Stimulated activated naive CD4-positive, alpha-beta T cell (primary cell): Measurements from ENCODE around the gene DGKE.
A peak's percentile ranks its signal among the peaks of the same experiment; 100 is the strongest.

ENCODE experiments used
- DNase-seq, 6 experiments: peaks; one replicate each; lab custom pipeline; 2025; lab: John Stamatoyannopoulos, UW

Gene DGKE

GRCh38 chr17:56890906-56891674 is 57.1 kb downstream of the DGKE start:
- no peak for DNase-seq

DNA sequence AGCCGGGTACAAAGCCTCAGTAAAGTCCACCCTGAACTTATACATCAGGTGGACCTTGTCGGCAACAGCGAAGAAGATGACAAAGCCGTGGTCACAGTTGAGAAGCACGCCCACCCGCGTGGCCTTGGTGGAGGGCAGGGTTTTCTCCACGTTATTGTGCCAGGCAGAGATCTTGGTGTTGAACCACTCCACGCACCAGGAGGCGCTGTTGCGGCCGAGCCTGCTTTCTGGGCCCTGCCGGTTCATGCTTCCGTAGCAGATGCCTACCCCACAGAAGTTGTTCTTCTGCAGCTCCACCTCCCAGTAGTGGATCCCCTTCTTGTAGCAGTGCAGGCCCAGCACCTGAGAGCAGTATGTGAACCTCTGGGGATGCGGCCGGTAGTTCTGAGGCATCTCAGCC is 57.8 kb downstream of the DGKE start:
- peak; percentile 21 to 56 (median 36) for DNase-seq

- DNase-seq, result no peak
Observed at GRCh38 chr17:56892333-56892732, 58.4 kb downstream of the DGKE start.

DNA sequence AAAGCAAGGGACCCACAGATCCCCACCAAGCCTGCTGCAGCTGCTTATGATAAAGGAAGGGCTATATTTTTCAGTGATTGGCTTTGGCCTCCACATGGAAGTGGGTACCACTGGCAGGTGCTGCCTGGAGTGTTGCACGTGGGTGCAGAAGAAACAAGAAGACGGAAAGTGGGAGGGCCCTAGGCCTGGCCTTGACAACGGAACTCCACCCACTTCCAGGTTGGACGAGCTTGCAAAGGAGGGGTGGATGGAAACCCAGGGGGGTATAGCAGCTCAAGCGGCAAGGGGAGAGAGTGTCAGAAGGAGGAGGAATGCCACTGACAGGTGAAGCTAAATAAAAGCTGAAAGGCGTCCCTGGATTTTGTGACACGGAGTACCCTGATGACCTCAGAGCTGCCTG is 59.6 kb downstream of the DGKE start:
- no peak for DNase-seq

GRCh38 chr17:56894859-56895455 is 61.0 kb downstream of the DGKE start:
- no peak for DNase-seq

DNA sequence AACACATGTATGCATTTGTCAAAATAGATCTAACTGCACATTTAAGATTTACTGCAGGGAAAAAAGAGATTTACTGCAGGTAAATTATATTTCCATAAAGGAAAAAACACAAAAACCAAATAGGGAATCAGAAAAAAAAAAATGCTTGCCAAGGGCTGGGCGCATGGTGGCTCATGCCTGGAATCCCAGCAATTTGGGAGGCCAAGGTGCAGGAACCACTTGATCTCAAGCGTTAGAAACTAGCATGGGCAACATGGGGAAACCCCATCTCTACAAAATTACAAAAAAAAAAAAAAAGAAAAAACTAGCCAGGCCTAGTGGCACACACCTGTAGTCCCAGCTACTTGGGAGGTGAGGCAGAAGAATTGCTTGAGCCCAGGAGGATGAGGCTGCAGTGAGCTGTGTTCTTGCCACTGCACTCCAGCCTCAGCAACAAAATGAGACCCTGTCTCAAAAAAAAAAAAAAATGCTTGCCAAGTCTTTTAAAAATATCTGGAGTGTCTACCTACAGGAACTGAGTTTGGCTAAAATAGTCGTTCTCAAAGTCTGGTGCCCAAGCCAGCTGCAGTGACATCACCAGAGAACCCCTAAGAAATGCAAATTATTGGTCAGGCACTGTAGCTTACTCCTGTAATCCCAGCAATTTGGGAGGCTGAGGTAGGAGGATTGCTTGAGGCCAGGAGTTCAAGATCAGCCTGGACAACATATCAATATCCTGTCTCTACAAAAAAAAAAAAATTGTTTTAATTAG is 62.4 kb downstream of the DGKE start:
- DNase-seq, result no peak

DNA sequence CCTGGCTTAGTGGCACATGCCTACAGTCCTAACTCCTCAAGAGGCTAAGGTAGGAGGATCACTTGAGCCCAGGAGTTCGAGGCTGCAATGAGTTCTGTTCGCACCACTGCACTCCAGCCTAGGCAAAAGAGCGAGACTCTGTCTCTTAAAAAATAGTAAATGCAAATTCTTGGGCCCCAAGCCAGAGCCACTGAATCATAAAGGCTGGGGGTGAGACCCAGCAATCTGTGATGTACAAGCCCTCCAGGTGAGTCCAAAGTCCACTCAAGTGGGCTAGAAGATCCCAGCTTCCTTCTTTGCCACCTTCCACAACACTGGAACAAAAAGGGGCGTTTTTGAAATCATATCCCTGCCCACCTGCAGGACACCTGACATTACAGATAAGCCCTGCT is 63.0 kb downstream of the DGKE start:
- DNase-seq, result no peak

DNA sequence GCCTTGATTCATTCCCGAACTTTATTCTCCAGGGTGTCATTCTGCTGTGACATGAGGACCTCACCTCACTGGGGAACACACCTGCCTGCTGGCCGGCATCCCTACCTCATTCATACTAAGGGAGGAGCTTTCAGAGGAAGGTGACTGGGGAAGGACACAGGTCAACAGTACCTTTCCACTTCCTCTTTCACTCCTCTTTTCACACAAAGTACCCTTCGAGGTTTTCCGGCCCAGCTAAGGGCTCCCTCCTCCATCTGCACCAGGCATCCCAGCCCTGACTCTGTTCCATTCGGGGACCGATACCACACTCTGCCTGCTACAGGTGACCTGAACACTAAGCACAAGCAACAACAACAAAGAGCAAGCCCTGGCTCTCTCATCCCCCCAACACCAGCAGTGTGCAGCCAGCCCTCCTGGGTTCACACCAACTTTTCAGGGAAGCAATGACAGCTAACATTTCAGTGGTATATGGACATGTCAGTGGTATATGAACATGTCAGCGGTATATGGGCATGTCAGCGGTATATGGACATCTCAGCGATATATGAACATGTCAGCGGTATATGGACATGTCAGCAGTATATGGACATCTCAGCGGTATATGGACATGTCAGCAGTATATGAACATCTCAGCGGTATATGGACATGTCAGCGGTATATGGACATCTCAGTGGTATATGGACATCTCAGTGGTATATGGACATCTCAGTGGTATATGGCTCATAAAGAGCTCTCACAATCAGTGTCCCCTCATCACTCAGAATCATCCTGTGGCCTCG is 63.9 kb downstream of the DGKE start:
- DNase-seq, result no peak

- no peak for DNase-seq
Observed at GRCh38 chr17:56898874-56899273, 64.9 kb downstream of the DGKE start.

DNA sequence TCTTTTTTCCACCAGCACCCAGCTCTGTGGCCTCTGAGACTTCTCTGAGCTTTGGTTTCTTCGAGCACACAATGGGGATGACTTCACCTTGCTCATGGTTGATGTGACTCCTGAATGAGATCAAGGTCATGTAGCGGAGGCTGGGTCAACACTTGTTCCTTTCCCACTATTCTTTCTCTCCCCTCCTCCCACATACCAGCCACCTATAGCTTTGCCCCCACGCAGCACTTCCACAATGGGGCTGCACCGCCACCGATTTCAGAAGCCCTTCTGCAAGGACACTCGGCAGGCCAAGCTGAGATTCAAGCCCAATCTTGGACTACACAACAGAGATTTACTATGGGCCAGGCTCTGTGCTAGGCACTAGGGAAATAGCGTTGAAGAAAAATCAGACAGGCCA is 65.5 kb downstream of the DGKE start:
- DNase-seq, result no peak

DNA sequence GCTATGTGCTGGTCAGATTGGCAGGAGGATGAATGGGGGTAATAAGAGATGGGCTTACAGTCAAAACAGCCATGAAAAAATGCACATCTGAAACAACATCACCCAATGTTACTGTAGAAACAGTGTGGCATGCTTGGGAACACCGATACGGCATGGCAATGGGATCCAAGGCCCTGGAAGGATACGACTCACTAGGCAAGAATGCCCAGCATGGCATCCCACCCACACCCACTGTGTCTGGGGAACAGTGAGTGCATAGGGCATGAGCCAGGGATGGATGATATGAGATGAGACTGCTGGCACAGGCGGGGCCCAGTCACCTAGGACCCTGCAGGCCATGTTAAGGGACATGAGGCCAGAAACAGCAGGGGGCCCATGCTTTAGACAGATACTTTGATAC is 68.4 kb downstream of the DGKE start:
- DNase-seq, result no peak

GRCh38 chr17:56903560-56903959 is 69.6 kb downstream of the DGKE start:
- DNase-seq, result no peak

DNA sequence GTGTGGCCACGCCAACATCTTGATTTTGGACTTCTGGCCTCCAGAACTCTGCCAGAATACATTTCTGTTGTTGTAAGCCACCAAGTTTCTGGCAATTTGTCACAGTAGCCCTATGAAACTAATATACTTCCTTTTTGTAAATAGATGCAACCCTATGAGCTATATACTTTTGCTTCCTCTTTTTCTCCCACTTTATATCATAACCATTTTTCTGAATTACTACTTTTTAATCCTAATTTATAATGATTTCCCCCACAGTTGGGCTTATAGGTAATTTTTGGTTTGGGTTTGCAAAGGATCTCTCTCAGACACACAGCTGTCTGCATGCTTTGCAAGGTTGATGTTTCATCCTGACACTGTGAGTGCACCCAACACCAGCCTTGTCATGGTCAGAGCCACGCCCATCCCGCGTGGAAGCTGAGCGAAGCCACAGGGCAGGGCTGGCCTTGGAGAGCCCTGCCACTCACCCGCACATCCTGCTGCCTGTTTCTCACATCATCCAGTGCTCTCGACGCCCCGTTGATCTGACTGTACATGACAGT is 74.1 kb downstream of the DGKE start:
- no peak for DNase-seq

- no peak for DNase-seq
Observed at GRCh38 chr17:56909742-56910508, 76.0 kb downstream of the DGKE start.

- no peak for DNase-seq
Observed at GRCh38 chr17:56910509-56911235, 76.7 kb downstream of the DGKE start.

DNA sequence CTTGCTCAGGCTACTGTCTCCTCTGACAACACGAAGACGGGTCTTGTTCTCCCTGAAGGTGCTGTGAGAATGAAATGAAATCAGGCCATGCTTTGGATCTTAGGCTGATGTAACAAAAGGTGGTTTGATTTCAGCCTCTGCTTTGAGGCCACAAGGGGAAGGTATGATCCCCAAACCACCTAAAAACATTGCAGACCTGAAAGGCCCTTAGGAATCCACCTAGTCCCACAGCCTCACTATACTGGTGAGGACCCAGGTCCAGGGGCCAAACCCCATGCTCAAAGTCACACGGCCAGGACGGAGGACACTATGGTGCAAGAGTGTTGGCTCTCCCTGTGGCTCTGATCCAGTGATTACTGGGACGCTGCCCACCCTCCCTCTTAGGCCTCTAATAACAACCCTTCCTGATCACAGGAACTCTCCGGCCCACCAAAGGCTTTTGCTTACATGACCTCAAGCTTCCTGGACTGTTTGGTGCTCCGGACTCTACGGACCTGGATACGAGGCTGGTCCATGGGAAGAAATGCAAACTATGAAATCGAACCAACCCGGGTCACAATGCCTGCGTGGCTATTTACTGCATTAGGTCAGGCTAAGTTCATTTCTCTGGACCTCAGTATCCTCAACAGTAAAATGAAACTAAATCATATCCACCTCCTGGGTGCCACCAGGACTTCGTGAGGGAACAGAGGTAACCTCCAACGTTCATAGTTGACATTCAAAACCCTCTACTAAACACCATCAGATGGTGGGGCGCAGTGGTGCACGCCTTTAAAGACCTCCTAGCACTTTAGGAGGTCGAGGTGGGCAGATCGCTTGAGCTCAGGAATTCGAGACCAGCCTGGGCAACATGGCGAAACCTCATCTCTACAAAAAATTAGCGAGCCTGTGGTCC is 78.4 kb downstream of the DGKE start:
- no peak for DNase-seq

- DNase-seq, result no peak
Observed at GRCh38 chr17:56913000-56913311, 79.0 kb downstream of the DGKE start.

DNA sequence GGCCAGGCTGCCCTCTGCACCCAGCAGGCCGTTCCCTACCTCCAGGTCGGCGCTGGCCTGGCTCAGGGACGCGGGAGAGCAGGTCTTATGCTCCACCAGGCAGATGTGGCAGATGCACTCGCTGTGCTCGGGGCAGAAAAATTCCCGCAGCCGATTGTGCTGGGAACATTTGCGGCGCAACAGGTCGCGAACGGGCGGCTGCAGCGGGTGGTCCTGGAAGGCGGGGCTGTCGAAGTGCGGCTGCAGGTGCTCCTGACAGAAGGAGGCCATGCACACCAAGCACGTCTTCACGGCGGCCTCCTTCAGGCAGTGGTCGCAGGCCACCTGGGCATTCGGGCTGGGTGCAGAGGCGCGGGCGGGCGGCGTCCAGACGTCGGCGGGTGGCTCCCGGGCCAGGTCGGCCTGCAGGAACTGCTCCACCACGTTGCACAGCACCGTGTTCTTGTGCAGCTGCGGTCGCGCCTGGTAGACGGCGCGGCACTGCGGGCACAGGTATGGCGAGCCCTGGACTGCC is 79.5 kb downstream of the DGKE start:
- DNase-seq, result no peak

- peak; percentile 75 to 90 (median 84) for DNase-seq
Observed at GRCh38 chr17:56913867-56914580, 80.1 kb downstream of the DGKE start, which contains the start of gene TRIM25. TRIM25 (minus strand) TSS chr17:56914049; CDS start chr17:56913988, 61 bp downstream.
